ENCODE results near the gene CDC42BPB.

- no peak for TF ChIP-seq CTCF (conservative IDR thresholded peaks at IDR 0.05 in 1 of 2, IDR thresholded peaks at IDR 0.05 in 1 of 2; ENCODE audit: low read depth in 1 of 2, low read length in 2 of 2)
- TF ChIP-seq EZH2 (IDR thresholded peaks at IDR 0.05; ENCODE audit: low read length, missing control alignments), result no peak
Measured at GRCh38 chr14:102902086-102902485, 155.3 kb downstream of the CDC42BPB start.

Data from fibroblast of lung (primary cell).